ENCODE data around the gene SOCS7. TPM values are rescaled to one million over a fixed set of nuclear protein-coding genes. Genes with fewer than 3 reads are reported as not detected.

Gene SOCS7
- polyA plus RNA-seq, 1 donor (not counting 4 experiments of a cell fraction or from before 2014, with no cell fraction given) = 7.5 TPM

DNA sequence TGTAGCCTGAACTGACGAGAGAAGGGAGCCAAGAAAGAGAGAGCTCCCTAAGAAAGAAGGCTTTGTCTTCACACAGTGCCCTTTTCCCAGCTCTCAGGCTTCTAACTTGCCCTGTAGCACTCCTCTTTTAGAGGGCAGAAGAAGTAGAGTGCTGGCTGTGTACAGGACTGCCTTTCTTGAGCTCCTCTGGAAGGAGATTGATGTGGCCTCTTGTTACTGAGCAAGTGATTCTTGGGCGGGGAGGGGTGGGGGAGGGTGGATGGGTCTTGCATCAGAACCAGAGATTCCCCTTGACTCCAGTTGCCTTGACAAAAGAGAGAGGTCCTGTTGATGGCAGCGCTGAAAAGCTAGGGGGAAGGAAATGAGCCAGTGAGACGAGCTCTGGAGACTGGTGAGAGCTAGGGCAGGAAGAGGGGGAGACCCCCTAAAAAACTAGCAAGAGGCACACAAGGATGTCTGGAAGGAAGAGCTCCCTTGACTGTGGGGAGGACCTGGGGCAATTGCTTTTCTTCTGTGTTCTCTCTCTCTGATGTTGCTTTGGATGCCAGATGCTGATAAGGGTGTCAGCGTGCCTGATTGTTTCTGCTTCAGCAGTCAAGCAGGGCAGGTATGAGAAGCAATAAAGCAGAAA is 26.3 kb upstream of the SOCS7 start:
- peaks cover 6% of the 10 kb centered on the region for H3K4me1 ChIP-seq (ENCODE audit: control insufficient read depth, extremely low read depth, insufficient read depth, low read length)
- H4K20me1 ChIP-seq (ENCODE audit: control insufficient read depth, extremely low read depth, insufficient read depth, low read length) = no peaks in the 10 kb centered on the region
- no peak overlapping the region for H3K27ac ChIP-seq (ENCODE audit: control insufficient read depth, insufficient read depth, low read length)
- H3K79me2 ChIP-seq (ENCODE audit: control insufficient read depth, insufficient read depth, low read length) = no peaks in the 10 kb centered on the region
- no peaks in the 10 kb centered on the region for H3K27me3 ChIP-seq (ENCODE audit: control insufficient read depth, extremely low read depth, insufficient read depth, low read length)
- DNase-seq (ENCODE audit: low read depth, low spot score) = no peak
- H3K9me1 ChIP-seq (ENCODE audit: control insufficient read depth, extremely low read depth, insufficient read depth, low read length) = no peaks in the 10 kb centered on the region
- H3K9me3 ChIP-seq (ENCODE audit: control insufficient read depth, low read depth, low read length) = no peaks in the 10 kb centered on the region
- H3K36me3 ChIP-seq (ENCODE audit: control insufficient read depth in 2 of 2, extremely low read depth in 1 of 2, insufficient read depth in 2 of 2, low read length in 2 of 2) = peaks cover 6 to 12% of the 10 kb centered on the region in 2 experiments
- dilution Hi-C loops (cut with MboI; ENCODE audit: extremely low pct_ligation_motif_present, low sequenced_read_pairs) = no loop called here
- no peak overlapping the region for H3K4me2 ChIP-seq (ENCODE audit: control insufficient read depth, extremely low read depth, insufficient read depth, low read depth, low read length)
- no peak for FAIRE-seq
- no peak for TF ChIP-seq EZH2 (IDR thresholded peaks at IDR 0.05; ENCODE audit: low read length)
- TF ChIP-seq, protein P1, sequence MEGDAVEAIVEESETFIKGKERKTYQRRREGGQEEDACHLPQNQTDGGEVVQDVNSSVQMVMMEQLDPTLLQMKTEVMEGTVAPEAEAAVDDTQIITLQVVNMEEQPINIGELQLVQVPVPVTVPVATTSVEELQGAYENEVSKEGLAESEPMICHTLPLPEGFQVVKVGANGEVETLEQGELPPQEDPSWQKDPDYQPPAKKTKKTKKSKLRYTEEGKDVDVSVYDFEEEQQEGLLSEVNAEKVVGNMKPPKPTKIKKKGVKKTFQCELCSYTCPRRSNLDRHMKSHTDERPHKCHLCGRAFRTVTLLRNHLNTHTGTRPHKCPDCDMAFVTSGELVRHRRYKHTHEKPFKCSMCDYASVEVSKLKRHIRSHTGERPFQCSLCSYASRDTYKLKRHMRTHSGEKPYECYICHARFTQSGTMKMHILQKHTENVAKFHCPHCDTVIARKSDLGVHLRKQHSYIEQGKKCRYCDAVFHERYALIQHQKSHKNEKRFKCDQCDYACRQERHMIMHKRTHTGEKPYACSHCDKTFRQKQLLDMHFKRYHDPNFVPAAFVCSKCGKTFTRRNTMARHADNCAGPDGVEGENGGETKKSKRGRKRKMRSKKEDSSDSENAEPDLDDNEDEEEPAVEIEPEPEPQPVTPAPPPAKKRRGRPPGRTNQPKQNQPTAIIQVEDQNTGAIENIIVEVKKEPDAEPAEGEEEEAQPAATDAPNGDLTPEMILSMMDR (optimal IDR thresholded peaks at IDR 0.05 in 1 of 3, IDR thresholded peaks at IDR 0.05 in 1 of 3, conservative IDR thresholded peaks at IDR 0.05 in 1 of 3; ENCODE audit: extremely low read depth in 1 of 3, insufficient read depth in 2 of 3, low read length in 3 of 3) = no peak
- no peak overlapping the region for H2AFZ ChIP-seq (ENCODE audit: control insufficient read depth, low read length)
- no peak overlapping the region for H3K4me3 ChIP-seq (ENCODE audit: control insufficient read depth in 2 of 3, extremely low read depth in 1 of 3, insufficient read depth in 2 of 3, low read depth in 1 of 3, low read length in 3 of 3)
- no peak overlapping the region for H3K9ac ChIP-seq (ENCODE audit: control insufficient read depth, extremely low read depth, insufficient read depth, low read length)

DNA sequence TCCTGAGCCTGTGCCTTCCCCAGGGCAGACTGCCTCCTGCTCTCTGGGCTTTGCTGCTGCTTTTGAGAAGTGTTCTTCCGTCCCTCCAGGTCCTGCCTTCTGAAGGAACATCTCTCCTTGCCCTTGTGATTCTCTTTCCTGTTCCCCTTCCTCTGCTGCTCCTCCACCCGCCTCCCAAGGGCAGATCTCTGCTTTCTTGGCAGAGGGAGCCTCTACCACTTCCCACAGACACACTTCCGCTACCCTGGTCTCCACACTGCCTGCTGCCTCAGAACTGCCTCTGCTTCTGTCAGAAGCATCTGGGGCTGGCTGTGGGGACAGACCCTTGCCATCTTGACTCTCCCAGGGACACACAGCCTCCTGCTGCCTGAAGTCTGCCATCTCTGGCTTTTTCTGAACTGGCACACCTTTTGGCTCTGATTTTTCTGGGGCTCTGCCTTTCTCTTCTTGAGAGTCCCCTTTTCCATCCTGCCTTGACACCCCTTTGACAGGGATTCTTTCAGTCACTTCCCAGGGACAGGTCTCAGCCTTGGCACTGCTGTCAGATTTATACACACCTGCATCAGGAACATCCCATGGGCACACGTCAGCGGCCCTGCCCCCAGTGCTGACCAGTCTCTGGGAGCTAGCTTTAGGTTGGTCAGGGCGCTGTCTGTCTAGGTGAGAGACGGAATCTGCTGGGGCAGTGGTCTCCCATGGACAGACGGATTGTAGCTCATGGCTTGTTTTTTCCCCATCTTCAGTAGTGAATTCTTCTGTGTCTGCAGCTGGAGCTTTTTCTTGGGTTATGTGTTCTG is 24.4 kb upstream of the SOCS7 start:
- no peak overlapping the region for H3K4me2 ChIP-seq (ENCODE audit: control insufficient read depth, extremely low read depth, insufficient read depth, low read depth, low read length)
- no peaks in the 10 kb centered on the region for H3K27me3 ChIP-seq (ENCODE audit: control insufficient read depth, extremely low read depth, insufficient read depth, low read length)
- no peak overlapping the region for H3K4me3 ChIP-seq (ENCODE audit: control insufficient read depth in 2 of 3, extremely low read depth in 1 of 3, insufficient read depth in 2 of 3, low read depth in 1 of 3, low read length in 3 of 3)
- H3K9me1 ChIP-seq (ENCODE audit: control insufficient read depth, extremely low read depth, insufficient read depth, low read length) = no peaks in the 10 kb centered on the region
- H3K4me1 ChIP-seq (ENCODE audit: control insufficient read depth, extremely low read depth, insufficient read depth, low read length) = no peaks in the 10 kb centered on the region
- no peak overlapping the region for H3K27ac ChIP-seq (ENCODE audit: control insufficient read depth, insufficient read depth, low read length)
- no peaks in the 10 kb centered on the region for H3K79me2 ChIP-seq (ENCODE audit: control insufficient read depth, insufficient read depth, low read length)
- no peak overlapping the region for H3K9ac ChIP-seq (ENCODE audit: control insufficient read depth, extremely low read depth, insufficient read depth, low read length)
- peaks cover 4 to 9% of the 10 kb centered on the region in 2 experiments for H3K36me3 ChIP-seq (ENCODE audit: control insufficient read depth in 2 of 2, extremely low read depth in 1 of 2, insufficient read depth in 2 of 2, low read length in 2 of 2)
- H3K9me3 ChIP-seq (ENCODE audit: control insufficient read depth, low read depth, low read length) = no peaks in the 10 kb centered on the region
- no peak for TF ChIP-seq EZH2 (IDR thresholded peaks at IDR 0.05; ENCODE audit: low read length)
- TF ChIP-seq, protein P1 (optimal IDR thresholded peaks at IDR 0.05 in 1 of 3, IDR thresholded peaks at IDR 0.05 in 1 of 3, conservative IDR thresholded peaks at IDR 0.05 in 1 of 3; ENCODE audit: extremely low read depth in 1 of 3, insufficient read depth in 2 of 3, low read length in 3 of 3) = no peak
- dilution Hi-C loops (cut with MboI; ENCODE audit: extremely low pct_ligation_motif_present, low sequenced_read_pairs) = no loop called here
- no peak overlapping the region for H2AFZ ChIP-seq (ENCODE audit: control insufficient read depth, low read length)
- FAIRE-seq (no peak), DNase-seq (ENCODE audit: low read depth, low spot score) (no peak)
- H4K20me1 ChIP-seq (ENCODE audit: control insufficient read depth, extremely low read depth, insufficient read depth, low read length) = no peaks in the 10 kb centered on the region

Measured in keratinocyte (primary cell).